ENCODE measurements around the gene ADGRG3. TPM values are rescaled to one million over a fixed set of nuclear protein-coding genes. Genes with fewer than 3 reads are reported as not detected.

The ADGRG3 gene
- total and polyA plus RNA-seq, 2 of the 13 experiments (the other 11 are each of a cell fraction or from before 2014, with no cell fraction given): 2.7 to 11.8 TPM

DNA sequence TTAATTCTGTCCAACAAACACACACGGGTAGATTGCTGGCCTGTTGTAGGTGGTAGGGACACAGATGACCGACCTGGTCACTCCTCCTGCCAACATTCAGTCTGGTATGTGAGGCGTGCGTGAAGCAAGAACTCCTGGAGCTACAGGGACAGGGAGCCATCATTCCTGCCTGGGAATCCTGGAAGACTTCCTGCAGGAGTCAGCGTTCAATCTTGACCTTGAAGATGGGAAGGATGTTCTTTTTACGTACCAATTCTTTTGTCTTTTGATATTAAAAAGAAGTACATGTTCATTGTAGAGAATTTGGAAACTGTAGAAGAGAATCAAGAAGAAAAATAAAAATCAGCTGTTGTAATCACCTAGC lies 3.5 kb upstream of the ADGRG3 start:
- CTCF ChIA-PET (ENCODE audit: low intra/inter-chr PET ratio, low total read pairs): interaction anchor here (2.6 kb wide), 1 partner anchor 16 kb away, joined by 8 read pairs; no protein-coding TSS in a partner anchor
- TF ChIP-seq PATZ1 (CRISPR knock-in tag; IDR thresholded peaks at IDR 0.05) (no peak), MAFG (CRISPR knock-in tag; IDR thresholded peaks at IDR 0.05) (no peak), ZNF746 (CRISPR knock-in tag; IDR thresholded peaks at IDR 0.05) (no peak), ZFP90 (CRISPR knock-in tag; IDR thresholded peaks at IDR 0.05; ENCODE audit: borderline replicate concordance) (no peak), NR3C1 (CRISPR knock-in tag; IDR thresholded peaks at IDR 0.05) (no peak), ZNF382 (CRISPR knock-in tag; IDR thresholded peaks at IDR 0.05; ENCODE audit: borderline replicate concordance) (no peak), SIN3A (IDR thresholded peaks at IDR 0.05; ENCODE audit: borderline replicate concordance, low read depth, low read length) (no peak), KDM4B (CRISPR knock-in tag; IDR thresholded peaks at IDR 0.05) (no peak), SOX5 (CRISPR knock-in tag; IDR thresholded peaks at IDR 0.05; ENCODE audit: borderline replicate concordance) (no peak), SMAD3 (CRISPR knock-in tag; IDR thresholded peaks at IDR 0.05) (no peak), ZNF3 (CRISPR knock-in tag; IDR thresholded peaks at IDR 0.05) (no peak), ZIK1 (CRISPR knock-in tag; IDR thresholded peaks at IDR 0.05; ENCODE audit: borderline replicate concordance, low read depth) (no peak), DNMT3B (CRISPR knock-in tag; conservative IDR thresholded peaks at IDR 0.05) (no peak)
- TF ChIP-seq, protein P1, sequence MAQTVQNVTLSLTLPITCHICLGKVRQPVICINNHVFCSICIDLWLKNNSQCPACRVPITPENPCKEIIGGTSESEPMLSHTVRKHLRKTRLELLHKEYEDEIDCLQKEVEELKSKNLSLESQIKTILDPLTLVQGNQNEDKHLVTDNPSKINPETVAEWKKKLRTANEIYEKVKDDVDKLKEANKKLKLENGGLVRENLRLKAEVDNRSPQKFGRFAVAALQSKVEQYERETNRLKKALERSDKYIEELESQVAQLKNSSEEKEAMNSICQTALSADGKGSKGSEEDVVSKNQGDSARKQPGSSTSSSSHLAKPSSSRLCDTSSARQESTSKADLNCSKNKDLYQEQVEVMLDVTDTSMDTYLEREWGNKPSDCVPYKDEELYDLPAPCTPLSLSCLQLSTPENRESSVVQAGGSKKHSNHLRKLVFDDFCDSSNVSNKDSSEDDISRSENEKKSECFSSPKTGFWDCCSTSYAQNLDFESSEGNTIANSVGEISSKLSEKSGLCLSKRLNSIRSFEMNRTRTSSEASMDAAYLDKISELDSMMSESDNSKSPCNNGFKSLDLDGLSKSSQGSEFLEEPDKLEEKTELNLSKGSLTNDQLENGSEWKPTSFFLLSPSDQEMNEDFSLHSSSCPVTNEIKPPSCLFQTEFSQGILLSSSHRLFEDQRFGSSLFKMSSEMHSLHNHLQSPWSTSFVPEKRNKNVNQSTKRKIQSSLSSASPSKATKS (CRISPR knock-in tag; IDR thresholded peaks at IDR 0.05): no peak
- TF ChIP-seq, protein P2, sequence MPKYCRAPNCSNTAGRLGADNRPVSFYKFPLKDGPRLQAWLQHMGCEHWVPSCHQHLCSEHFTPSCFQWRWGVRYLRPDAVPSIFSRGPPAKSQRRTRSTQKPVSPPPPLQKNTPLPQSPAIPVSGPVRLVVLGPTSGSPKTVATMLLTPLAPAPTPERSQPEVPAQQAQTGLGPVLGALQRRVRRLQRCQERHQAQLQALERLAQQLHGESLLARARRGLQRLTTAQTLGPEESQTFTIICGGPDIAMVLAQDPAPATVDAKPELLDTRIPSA (CRISPR knock-in tag; IDR thresholded peaks at IDR 0.05; ENCODE audit: borderline replicate concordance): no peak
- TF ChIP-seq, protein P3, sequence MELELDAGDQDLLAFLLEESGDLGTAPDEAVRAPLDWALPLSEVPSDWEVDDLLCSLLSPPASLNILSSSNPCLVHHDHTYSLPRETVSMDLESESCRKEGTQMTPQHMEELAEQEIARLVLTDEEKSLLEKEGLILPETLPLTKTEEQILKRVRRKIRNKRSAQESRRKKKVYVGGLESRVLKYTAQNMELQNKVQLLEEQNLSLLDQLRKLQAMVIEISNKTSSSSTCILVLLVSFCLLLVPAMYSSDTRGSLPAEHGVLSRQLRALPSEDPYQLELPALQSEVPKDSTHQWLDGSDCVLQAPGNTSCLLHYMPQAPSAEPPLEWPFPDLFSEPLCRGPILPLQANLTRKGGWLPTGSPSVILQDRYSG (CRISPR knock-in tag; IDR thresholded peaks at IDR 0.05): no peak

More for the DNA sequence above, 3.5 kb upstream of the ADGRG3 start:
- DNase-seq (ENCODE audit: low spot score) (no peak), FAIRE-seq (no peak), ATAC-seq (no peak)
- Histone ChIP-seq H3K4me2 (ENCODE audit: low read depth, low read length) (no peak overlapping the region), H3K9me3 (ENCODE audit: low read length) (no peaks in the 10 kb centered on the region), H3K79me2 (ENCODE audit: insufficient read depth, low read length) (no peaks in the 10 kb centered on the region), H3K9ac (ENCODE audit: insufficient read depth, low read depth, low read length) (no peak overlapping the region), H3K27ac (ENCODE audit: extremely low read length, insufficient read depth, low read length) (no peak overlapping the region), H2AFZ (ENCODE audit: low read length) (no peak overlapping the region), H3K27me3 (ENCODE audit: control insufficient read depth in 1 of 2, insufficient read depth in 2 of 2, low read length in 2 of 2) (no peaks in the 10 kb centered on the region), H4K20me1 (ENCODE audit: insufficient read depth, low read length) (no peaks in the 10 kb centered on the region), H3K36me3 (replicated peaks in 1 of 2; ENCODE audit: control insufficient read depth in 1 of 2, insufficient read depth in 2 of 2, low read length in 2 of 2) (no peaks in the 10 kb centered on the region), H3K4me3 (replicated peaks in 1 of 3; ENCODE audit: insufficient read depth in 1 of 3, low read depth in 2 of 3, low read length in 3 of 3) (no peak overlapping the region), H3K4me1 (ENCODE audit: insufficient read depth, low read length) (peaks cover 73% of the 10 kb centered on the region)
- POLR2A ChIA-PET: interaction anchor here (1.0 kb wide), 2 partner anchors 39 to 72 kb away, joined by 3 to 4 read pairs; no protein-coding TSS in a partner anchor
- intact Hi-C loops (cut with micrococcal nuclease; ENCODE audit: unreplicated experiment) (no loop called here), in situ Hi-C loops (cut with HindIII; ENCODE audit: extremely low pct_ligation_motif_present, low pct_unique_long_range_greater_than_20kb) (loop anchor here (5.0 kb wide), 1 partner anchor 53 kb away; no protein-coding TSS in a partner anchor)
- 88% methylated on average over 6 of the region's 6 CpGs for WGBS (ENCODE audit: low lambda C conversion rate)
- BruUV-seq (replicated peaks): no TSS peak

All from HepG2 (cell line).